ENCODE data around the gene KRTAP10-6.
"Not testable (repeated sequence)": the region's sequence is repeated elsewhere in the genome, so short reads cannot be mapped to it uniquely, and the experiment has no call there.

Gene KRTAP10-6

DNA sequence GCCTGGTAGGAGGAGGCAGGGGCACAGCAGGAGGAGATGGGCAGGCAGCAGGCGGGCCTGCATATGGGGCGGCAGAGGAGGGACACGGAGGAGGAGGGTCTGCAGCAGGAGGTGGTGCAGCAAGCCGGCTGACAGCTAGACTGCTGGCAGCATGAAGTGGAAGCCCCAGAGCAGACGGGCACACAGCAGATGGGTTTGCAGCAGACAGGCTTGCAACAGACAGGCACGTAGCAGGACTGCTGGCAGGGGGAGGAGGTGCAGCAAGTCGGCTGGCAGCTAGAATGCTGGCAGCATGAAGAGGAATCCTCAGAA lies 12.5 kb downstream of the KRTAP10-6 start:
- DNase-seq (ENCODE audit: low read depth in 2 of 3, low spot score in 1 of 3) = no peak

DNA sequence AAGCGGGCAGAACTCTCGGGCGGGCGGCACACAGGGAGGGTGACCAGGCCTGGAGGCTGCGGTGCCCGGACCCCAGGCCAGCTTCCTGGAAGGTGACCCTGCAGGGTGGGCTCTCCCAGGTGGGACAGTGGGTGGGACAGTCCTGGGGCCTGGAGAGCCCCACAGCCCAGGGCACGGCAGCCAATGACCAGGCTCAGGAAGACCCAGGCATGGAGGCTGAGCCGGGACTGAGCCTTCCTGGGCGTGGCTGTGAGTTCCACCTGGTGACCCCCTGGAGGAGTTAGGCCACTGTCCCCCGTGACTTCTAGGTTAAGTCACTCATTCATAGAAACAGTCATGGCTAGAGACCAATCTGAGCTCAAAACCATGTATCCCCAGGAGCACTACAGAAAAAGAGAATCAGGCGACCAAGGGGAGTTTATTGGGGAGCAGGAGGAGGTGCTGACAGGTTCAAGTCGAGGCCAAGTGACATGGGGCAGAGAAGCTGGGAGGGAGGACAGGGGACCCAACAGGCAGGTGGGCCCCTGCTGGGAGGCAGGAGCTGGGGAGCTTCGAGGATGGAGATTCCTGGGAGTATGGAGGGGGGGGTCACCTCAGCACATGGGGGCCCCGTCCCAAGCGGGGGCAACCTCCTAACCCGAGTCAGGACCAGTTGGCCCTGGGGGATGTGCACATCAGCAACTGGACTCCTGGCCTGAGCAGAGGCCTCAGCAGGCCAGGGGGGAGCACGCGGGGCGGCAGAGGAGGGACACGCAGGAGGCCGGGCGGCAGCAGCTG lies 13.1 kb downstream of the KRTAP10-6 start:
- no peak for DNase-seq (ENCODE audit: low read depth in 2 of 3, low spot score in 1 of 3)

DNA sequence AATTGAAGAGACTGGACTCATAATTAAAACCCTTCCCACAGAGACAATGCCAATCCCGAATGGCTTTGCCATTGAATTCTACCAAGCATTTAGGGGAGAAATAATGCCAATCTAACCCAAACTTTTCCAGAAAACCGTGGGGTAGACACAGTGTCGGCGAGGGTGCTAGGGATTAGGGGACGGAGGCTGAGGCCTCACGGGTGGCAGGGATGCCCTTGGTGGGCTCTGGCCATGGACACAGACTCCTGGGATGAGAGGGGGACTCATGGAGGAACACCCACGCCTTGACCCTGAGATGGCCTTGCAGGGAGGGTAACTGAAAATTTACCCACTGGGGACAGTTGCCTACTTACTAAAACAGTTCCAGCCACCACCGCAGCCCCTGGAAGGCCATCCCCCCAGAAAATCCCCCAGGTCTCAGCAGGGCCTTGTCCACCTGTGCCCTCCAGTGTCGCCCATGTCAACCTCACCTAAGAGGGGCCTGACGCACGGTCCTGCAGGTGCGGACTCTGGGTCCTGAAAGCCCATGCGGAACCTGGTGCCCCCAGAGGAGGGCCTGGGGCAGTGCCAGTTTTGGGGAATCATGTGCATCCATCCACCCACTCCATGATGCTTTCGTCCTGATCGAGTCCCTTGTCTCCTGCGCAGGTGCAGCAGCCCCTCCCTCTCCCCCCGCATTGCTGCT lies 13.8 kb downstream of the KRTAP10-6 start:
- DNase-seq (ENCODE audit: low read depth in 2 of 3, low spot score in 1 of 3) = no peak

DNA sequence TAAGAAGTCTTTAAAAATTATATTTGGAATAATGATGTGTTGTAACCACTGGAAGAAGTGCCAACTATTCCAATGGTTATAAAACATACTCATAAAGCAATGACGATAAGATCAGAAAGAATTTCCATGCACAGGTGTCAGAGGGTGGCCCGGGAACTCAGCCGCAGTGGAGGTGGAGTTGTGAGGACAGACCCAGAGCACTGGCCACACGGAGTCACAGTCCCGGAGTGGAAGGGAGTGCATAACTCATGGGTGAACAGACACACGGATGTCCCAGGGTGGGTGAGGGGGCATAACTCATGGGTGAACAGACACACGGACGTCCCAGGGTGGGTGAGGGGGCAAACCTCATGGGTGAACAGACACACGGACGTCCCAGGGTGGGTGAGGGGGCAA lies 16.3 kb downstream of the KRTAP10-6 start:
- DNase-seq (ENCODE audit: low read depth in 2 of 3, low spot score in 1 of 3) = no peak

DNA sequence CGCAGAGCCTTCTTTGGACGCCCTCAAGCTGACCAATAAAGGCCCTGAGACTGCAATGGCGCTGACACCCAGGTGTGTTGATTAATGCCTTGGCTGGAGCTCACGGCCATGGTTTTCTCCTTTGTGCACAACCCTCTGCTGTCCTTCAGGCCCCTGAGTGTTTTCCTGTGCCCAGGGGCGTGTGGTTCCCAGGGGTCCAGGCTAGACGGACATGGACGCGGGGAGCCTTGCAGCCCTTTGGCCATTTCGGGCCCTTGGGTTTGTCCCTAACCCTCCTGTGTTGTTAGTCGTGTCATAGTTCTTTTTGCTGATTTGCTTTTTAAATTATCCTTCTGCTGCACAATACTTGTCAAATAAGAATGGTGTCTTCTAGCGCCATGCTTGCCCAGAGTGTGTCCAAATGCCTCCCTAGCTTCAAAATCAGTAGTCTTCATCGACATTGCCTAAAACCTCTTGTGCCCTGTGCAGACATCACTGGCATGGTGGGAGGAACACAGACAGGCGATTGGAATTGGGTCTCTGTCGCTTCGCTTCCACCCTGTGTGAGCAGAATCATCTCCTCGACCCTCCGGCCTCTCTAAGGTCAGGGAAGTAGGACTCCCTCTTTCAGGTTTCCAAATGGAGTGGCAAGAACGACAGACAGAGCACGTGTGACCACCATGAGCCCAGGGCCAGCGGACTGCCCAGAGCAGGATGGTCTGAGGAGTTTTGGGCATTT lies 16.8 kb downstream of the KRTAP10-6 start:
- DNase-seq (ENCODE audit: low read depth in 2 of 3, low spot score in 1 of 3) = no peak

DNA sequence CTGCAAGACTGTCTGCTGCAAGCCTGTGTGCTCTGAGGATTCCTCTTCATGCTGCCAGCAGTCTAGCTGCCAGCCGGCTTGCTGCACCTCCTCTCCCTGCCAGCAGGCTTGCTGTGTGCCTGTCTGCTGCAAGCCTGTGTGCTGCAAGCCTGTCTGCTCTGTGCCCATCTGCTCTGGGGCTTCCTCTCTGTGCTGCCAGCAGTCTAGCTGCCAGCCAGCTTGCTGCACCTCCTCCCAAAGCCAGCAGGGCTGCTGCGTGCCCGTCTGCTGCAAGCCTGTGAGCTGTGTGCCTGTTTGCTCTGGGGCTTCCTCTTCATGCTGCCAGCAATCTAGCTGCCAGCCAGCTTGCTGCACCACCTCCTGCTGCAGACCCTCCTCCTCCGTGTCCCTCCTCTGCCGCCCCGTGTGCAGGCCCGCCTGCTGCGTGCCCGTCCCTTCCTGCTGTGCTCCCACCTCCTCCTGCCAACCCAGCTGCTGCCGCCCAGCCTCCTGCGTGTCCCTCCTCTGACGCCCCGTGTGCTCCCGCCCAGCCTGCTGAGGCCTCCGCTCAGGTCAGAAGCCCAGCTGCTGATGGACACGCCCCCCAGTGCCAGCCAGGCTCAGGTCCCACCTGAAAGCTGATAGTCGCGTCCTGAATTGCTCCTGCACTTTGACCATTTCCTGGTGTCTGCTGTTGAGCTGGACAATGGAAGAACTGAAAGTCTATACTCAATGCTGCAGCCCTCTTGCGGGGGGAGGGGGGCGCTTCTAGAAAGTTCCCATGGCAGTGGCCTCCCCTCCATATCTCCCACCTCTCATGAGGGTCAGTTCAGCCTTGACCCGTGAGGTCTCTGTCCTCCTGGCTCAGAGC lies 17.6 kb downstream of the KRTAP10-6 start:
- DNase-seq (ENCODE audit: low read depth in 2 of 3, low spot score in 1 of 3) = no peak

DNA sequence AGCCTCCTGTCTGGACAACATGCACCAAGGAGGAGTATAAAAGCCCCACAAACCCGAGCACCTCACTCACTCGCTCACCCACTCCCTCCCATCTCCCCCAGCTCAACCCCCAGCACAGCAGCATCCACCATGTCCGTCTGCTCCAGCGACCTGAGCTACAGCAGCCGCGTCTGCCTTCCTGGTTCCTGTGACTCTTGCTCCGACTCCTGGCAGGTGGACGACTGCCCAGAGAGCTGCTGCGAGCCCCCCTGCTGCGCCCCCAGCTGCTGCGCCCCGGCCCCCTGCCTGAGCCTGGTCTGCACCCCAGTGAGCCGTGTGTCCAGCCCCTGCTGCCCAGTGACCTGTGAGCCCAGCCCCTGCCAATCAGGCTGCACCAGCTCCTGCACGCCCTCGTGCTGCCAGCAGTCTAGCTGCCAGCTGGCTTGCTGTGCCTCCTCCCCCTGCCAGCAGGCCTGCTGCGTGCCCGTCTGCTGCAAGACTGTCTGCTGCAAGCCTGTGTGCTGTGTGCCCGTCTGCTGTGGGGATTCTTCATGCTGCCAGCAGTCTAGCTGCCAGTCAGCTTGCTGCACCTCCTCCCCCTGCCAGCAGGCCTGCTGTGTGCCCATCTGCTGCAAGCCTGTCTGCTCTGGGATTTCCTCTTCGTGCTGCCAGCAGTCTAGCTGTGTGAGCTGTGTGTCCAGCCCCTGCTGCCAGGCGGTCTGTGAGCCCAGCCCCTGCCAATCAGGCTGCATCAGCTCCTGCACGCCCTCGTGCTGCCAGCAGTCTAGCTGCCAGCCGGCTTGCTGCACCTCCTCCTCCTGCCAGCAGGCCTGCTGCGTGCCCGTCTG lies 18.5 kb downstream of the KRTAP10-6 start, which contains the start of gene KRTAP10-4:
TSS of gene KRTAP10-4 (plus strand) at position 100 of the 827 bp plus-strand sequence. CDS start at position 130, 30 bp downstream.
- not testable (repeated sequence) for DNase-seq (ENCODE audit: low read depth in 2 of 3, low spot score in 1 of 3)

DNA sequence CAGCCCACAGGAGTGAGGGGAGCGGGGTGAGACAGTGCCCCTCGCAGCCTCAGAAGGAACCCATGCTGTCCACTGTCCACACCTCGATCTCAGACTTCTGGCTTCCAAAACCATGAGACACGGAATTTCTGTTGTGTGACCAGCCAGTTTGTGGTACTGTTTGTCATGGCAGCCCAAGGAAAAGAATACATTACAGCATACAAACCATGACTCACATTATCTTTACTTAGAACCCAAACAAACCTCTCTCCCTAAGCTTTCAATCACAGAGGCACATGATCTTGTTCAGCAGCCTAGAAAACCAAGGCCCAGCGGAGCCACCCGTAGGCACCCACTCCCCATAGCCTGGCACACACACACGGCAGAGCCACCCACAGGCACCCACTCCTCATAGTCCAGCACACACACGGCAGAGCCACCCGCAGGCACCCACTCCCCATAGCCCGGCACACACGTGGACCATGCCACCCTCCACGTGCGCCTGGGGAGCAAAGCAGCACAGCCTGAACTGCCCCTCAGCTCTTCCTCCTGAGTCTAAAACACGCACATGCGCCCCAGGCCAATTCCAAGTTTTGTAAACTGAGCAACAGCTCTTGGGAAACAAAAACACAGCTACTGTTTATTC lies 19.2 kb downstream of the KRTAP10-6 start:
- DNase-seq (ENCODE audit: low read depth in 2 of 3, low spot score in 1 of 3) = no peak

DNA sequence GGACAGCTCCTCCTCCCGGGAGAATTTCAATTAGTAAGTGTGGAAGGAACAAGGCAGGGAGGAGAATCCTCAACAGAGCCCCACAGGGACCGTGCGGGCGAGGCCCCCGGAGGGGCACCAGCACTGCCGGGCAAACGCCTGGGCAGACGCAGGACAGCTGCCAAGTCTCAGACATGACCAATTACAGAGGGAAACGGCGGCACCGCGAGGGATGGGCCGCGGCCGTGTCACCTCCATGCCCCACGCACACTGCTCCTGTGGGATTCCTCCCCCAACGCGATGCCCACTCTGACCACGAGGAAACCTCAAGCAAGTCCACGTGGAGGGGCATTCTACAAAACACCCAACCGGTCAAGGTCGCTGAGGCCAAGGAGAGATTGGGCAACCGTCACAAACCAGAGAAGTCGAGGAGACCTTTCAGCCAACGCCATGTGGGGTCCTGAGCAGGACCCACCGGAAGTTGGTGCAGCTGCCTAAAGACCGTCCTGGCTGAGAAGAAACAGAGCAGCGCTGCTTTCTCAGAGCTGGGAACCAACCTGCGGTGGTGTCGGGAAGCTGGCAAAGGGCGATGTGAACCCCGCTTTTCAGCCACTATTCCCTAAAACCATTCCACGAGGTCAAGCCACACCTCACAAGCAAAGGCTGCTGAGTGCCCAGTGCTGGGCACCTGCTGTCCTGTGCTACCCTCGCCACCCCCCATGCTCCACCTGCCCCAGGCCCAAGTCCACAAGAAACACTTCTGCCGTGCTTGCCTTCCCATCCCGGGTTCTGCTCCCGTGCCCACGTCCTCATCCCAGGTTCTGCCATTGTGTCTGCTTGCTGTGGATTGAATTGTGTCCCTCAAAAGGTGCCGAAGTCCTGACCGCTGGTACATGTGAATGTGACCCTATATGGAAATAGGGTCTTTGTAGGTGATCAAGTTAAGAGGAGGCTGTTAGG lies 20.2 kb downstream of the KRTAP10-6 start:
- DNase-seq (ENCODE audit: low read depth in 2 of 3, low spot score in 1 of 3) = no peak

DNA sequence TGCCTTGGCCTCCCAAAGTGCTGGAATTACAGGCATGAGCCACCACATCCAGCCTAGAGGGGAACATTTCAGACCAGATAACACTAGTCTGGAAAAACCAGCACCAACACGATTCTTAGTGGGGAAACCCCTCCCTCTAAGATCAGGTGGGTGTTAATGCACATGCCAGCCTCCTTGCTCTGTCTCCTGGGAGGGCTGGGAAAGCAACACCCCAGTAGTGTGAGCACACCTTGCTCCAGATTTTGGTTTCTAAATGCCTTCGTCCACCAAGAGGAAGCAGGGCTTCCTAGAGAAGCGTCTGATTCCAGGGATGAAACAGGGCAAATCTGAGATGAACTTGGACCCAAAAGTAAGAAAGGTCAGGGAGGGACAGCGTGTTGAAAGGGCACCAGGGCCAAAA lies 21.0 kb downstream of the KRTAP10-6 start:
- DNase-seq (ENCODE audit: low read depth in 2 of 3, low spot score in 1 of 3) = no peak

DNA sequence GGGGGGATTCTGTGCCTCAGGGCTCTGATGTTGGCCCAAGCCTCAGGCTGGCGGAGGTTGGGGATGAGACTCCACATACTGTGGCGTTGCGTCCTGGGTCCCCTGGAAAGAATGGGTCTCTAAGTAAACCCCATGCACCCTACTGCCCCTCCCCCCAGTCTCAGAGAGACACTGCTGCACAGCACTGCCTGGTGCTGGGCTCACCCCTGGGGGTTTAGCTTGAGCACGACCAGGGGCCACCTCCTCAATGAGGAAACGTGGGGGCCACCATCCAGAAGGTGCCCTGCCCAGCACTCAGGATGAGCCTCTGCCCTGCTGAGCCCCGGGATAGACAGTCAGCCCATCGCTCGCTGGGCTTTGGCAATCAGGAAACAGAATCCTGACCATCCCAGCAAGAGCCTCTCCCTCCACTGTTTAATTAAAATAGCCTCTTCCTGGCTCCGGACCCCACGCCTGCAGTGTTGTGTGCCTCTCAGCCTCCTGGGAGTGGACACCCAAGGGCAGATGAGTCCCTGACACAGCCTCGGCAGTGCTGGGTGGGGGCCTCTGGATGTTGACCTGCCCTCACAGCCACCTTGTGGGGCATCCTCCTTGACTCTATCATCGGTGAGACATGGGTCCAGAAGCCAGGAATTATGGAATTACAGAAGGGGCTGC lies 22.3 kb downstream of the KRTAP10-6 start:
- no peak for DNase-seq (ENCODE audit: low read depth in 2 of 3, low spot score in 1 of 3)

DNA sequence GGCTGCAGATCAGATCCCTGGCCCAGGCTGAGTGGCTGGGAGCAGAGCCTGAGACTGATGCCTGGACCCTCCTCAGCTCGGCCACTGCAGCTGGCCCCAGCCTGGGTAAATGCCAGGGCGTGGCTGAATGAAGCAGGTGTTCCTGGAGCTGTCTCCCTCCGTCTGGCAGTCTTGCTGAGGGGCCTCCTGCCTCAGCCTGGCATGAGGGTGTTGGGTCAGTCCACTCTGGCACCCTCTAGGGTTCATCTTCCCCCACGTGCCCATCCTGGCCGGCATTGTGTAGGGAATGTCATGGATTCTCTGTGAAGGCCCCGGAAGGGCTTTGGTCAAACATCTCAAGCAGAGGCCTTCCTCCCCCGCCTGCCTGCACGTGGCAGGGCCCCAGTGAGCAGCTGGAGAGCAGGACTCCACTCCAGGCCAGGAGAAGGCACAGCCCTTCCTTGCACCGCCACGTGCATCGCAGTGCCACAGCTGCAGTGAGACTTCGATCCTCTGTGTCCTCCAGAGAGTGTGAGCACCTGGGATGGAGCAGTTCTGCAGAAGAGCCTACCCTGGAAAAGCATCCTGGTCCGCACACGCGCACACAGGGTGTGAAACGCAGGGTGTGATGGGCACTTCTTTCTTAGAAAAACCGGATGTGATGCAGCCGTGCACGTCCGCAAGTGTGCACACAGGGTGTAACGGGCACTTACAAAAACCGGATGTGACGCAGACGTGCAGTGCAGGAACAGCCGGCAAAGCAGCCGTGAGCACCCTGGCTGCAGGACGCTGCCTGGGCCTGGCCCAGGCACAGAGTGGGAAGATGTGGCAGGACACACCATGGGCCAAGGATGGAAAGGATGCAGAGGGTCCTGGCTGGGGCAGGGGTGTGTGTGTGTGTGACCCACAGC lies 23.4 kb downstream of the KRTAP10-6 start:
- no peak for DNase-seq (ENCODE audit: low read depth in 2 of 3, low spot score in 1 of 3)

DNA sequence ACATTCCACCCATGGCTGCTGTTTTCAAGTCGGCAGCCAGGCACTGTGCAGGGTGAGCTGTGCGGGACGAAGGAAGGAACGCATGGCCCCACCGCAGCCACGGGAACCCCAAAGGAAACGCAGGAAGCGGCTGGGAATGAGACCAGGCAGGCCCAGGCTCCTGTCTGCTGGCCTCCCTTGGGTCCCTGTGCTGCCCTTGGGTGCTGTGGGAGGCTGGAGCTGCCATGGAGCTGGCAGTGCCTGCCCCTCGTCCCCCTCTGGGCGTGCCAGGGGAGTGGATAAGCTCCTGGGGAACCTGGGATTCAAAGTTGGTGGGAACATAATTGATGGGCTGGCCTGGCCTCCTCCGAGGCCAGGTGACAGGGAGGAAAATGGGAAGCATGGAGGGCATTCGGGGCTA lies 24.0 kb downstream of the KRTAP10-6 start:
- no peak for DNase-seq (ENCODE audit: low read depth in 2 of 3, low spot score in 1 of 3)

DNA sequence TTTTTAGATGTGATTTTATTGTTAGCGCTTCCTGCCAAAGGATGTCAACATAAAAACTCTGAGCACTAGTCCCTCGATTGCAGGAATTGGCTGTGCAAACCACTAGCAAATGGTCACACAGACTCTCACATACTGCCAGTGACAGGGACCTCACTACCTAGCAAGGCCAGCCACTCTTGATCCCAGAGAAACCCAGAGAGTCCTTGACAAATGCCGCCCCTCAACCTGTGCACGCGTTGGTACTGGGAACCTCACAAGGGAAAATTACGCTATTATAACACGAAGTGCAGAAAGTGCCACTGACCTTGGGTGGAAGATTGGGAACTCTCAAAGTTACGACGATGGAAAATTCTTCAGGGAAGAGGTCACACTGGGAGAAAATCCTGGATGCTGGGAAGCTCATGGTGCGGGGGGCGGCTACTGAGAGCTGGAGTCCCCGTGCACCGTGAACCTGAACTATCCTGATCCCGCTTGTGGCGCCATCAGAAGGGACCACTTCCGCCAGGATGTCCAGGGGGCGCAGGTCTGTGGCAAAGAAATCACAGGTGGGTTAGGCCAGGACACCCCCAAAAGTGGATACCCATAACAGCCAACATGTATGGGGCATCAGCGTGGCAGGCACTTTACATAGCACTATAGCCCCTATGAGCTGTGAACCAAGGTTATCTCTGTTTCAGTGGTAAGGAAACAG lies 24.7 kb downstream of the KRTAP10-6 start:
- DNase-seq (ENCODE audit: low read depth in 2 of 3, low spot score in 1 of 3) = no peak

DNA sequence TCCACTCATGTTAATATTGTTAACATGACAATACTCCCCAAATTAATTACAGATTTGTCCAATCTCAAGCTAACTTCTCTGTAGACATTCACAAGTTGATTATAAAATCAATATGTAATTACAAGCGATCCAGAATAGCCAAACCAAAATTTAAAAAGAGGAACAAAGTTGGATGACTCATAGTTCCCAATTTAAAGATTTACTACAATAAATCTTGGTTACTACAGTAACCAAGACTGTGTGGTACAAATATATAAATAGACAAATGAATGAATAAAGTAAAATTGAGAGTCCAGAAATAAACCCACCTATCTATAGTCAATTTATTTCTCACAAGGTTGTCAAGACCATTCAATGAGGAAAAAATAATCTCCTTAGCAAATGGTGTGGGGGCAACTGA lies 25.9 kb downstream of the KRTAP10-6 start:
- DNase-seq (ENCODE audit: low read depth in 2 of 3, low spot score in 1 of 3) = no peak

DNA sequence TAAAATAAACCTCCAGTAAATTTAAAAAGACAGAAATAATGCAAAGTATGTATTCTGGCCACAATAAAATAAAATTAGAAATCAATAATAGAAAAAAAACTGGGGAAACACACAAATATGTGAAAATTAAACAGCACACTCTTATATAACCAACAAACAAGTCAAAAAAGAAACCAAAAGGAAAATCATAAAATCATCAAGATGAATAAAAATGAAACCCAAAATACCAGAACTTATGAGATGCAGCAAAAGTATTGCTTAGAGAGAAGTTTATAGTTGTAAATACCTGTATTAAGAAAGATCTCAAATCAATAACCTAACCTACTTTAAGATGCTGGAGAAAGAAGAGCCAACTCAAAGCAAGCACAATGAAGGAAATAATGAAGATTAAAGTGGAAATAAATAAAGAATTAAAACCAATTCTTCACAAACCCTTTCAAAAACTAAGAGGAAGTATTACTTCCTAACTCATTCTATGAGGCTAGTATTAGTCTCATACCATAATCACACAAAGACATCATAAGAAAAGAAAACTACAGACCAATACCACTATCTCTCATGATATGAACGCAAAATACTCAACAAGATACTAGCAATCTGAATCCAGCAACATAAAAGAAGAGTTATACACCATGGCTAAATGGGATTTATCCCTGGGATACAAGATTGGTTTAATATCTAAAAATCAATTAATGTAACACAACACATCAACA lies 27.3 kb downstream of the KRTAP10-6 start:
- DNase-seq (ENCODE audit: low read depth in 2 of 3, low spot score in 1 of 3) = no peak
